RWPE2 (cell line): Measurements from ENCODE around the gene LRP8.

Source experiments
- ATAC-seq: fragments of 200-7000 bp; cut with Tn5 transposase; 3 replicates; pipeline ENCODE4 v1.9.1; 2021; ENCODE audit warnings: low read depth
- DNase-seq: peaks from one replicate; pipeline ENCODE4 v3.0.0-alpha.2; 2020; ENCODE audit warnings: low spot score
- H3K27ac ChIP-seq: fragments of 450-650 bp; 2 replicates; pipeline ENCODE4 v1.5.1; 2017; ENCODE audit warnings: mild to moderate bottlenecking; ENCODE audit not compliant: poor library complexity, severe bottlenecking
- H3K27me3 ChIP-seq: fragments of 250-450 bp; sonication (Bioruptor Pico); 2 replicates; pipeline ENCODE4 v1.5.1; 2021; ENCODE audit warnings: mild to moderate bottlenecking, moderate library complexity; ENCODE audit not compliant: insufficient read depth, poor library complexity, severe bottlenecking
- H3K36me3 ChIP-seq: fragments of 250-450 bp; sonication (Bioruptor Pico); 2 replicates; pipeline ENCODE4 v1.5.1; 2020; ENCODE audit warnings: low read depth, mild to moderate bottlenecking, moderate library complexity
- H3K4me1 ChIP-seq: fragments of 250-450 bp; sonication (Bioruptor Pico); 2 replicates; pipeline ENCODE4 v1.5.1; 2021; ENCODE audit warnings: mild to moderate bottlenecking, moderate library complexity; ENCODE audit not compliant: insufficient read depth, poor library complexity, severe bottlenecking
- H3K4me3 ChIP-seq: fragments of 250-450 bp; sonication (Bioruptor Pico); 2 replicates; pipeline ENCODE4 v1.5.1; 2021; ENCODE audit warnings: mild to moderate bottlenecking, moderate library complexity; ENCODE audit not compliant: severe bottlenecking
- H3K9me3 ChIP-seq: fragments of 250-450 bp; sonication (Bioruptor Pico); 2 replicates; pipeline ENCODE4 v1.5.1; 2021; ENCODE audit warnings: mild to moderate bottlenecking, moderate library complexity; ENCODE audit not compliant: severe bottlenecking
- TF ChIP-seq, protein P1 (sequence below): fragments of 450-650 bp; IDR thresholded peaks from one replicate; pipeline ENCODE4 v1.5.1; 2017; ENCODE audit warnings: mild to moderate bottlenecking, moderate library complexity; ENCODE audit not compliant: poor library complexity, severe bottlenecking

The LRP8 gene

DNA sequence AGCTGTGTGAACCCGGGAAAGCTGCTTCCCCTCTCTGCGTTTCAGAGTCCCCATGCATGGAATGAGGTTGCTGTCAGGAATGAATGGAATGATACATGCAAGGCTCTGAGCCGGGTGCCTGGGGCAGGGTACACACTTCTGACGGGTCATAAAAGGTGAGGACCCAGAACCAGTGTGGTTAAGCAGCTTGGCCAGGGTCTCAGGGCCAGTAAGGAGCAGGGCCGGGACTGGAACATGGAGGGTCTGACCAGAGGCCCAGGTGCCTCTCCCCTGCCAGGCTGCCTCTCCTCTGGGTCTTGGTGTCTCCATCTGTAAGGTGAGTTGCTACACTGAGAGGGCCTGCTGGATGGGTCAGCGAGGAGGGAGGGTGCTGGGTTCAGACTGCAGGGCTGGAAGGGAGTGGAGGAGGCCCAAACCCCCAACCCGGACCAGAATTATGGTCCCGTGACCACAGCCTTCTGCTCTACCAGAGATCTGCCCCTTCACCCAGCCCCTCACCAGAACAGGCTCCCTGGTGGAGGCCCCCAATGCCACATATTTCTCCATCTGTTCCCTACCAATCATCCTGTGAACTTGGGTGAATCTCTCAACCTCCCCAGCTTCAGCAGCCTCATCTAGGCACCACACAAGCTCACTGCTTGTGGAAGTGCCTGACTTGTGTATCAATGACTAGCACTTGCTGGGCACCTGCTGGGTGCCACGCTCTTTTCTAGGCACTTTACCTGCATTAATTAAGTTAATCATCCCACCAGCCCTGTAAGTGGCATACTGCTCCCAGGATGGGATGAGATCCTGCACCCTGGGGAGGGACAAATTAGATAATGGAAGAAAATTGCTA lies 16.2 kb upstream of the LRP8 start:
- Histone ChIP-seq H3K27me3 (no peaks in the 10 kb centered on the region), H3K4me3 (no peak overlapping the region), H3K27ac (no peak overlapping the region), H3K4me1 (no peaks in the 10 kb centered on the region), H3K9me3 (no peaks in the 10 kb centered on the region), H3K36me3 (no peaks in the 10 kb centered on the region)
- ATAC-seq, result peak; percentile 27; the same call in 1 of the 3 replicates
- peak; percentile 24 for DNase-seq
- TF ChIP-seq, protein P1, sequence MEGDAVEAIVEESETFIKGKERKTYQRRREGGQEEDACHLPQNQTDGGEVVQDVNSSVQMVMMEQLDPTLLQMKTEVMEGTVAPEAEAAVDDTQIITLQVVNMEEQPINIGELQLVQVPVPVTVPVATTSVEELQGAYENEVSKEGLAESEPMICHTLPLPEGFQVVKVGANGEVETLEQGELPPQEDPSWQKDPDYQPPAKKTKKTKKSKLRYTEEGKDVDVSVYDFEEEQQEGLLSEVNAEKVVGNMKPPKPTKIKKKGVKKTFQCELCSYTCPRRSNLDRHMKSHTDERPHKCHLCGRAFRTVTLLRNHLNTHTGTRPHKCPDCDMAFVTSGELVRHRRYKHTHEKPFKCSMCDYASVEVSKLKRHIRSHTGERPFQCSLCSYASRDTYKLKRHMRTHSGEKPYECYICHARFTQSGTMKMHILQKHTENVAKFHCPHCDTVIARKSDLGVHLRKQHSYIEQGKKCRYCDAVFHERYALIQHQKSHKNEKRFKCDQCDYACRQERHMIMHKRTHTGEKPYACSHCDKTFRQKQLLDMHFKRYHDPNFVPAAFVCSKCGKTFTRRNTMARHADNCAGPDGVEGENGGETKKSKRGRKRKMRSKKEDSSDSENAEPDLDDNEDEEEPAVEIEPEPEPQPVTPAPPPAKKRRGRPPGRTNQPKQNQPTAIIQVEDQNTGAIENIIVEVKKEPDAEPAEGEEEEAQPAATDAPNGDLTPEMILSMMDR, result no peak

DNA sequence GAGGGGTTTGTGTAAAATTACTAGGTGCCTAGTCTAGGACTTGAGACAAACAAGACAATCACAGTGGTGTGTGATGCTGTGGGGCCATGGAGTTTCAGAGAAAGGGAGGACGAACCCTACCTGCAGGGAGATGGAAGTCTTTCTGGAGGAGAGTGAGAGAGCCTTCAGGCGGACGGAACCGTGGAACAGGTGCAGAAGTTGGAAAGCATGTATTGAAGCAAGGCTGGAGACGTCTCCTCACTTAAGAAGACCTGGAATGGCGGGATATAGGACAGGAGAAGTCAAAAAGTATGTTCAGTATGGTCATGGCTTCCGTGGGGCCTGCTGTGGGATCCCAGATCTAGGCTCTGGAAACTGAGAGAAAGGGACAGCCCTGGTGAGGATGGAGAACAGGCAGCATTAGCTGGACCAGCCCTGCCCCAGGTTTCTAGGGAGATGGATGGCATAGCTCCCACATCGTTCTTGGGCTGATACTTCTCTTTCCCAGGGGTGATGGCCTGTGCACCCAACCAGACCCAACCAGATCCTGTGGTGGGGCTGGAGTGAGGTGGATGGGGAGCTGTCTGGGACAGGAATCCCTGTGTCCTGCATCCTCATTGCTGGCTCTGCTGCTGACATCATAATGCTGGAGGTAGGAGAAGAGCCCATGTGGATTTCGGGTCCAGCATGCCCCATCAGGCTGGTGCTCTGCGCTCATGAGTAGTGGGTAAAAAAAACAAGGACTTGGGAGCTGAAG lies 15.0 kb upstream of the LRP8 start:
- Histone ChIP-seq H3K27ac (no peak overlapping the region), H3K36me3 (no peaks in the 10 kb centered on the region), H3K27me3 (no peaks in the 10 kb centered on the region), H3K9me3 (no peaks in the 10 kb centered on the region), H3K4me1 (no peaks in the 10 kb centered on the region), H3K4me3 (no peak overlapping the region)
- TF ChIP-seq, protein P1, result no peak
- no peak for ATAC-seq
- no peak for DNase-seq

DNA sequence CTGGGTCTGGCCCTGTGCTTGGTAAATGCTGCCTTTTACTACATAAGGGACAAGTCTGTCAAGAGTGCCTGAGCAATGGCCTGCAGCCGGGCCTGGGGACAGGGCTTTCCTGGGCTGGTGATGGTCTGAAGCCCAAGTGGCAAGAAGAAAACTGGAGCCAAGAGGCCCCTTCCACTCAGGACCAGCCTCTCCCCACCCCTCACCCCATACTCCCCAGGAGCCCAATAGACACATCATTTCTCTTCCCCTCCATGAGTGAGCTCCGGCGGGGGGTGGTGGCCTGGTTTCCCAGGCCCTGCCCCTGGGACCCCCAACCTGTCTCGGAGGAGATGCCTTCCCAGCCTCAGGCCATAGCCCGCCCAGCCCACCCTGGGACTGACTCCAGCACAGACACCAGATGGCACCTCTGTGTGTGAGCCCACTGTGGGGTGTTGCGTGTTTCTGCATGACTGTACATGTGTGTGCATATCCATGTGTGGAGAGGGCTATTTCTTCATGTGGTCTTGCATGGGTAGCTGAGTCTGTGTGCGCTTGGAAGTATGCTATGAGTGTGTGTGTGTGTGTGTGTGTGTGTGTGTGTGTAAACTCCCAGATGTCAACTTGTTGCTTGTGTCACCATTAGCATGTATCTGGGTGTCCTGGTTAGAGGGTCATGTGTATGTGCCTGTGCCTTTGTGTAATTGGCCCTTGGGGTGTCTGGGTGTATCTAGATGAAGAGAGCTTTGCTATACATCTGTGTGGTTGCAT lies 14.3 kb upstream of the LRP8 start:
- Histone ChIP-seq H3K27ac (no peak overlapping the region), H3K9me3 (no peaks in the 10 kb centered on the region), H3K4me3 (no peak overlapping the region), H3K27me3 (no peaks in the 10 kb centered on the region), H3K4me1 (no peaks in the 10 kb centered on the region), H3K36me3 (no peaks in the 10 kb centered on the region)
- TF ChIP-seq, protein P1, result no peak
- no peak for ATAC-seq
- no peak for DNase-seq

DNA sequence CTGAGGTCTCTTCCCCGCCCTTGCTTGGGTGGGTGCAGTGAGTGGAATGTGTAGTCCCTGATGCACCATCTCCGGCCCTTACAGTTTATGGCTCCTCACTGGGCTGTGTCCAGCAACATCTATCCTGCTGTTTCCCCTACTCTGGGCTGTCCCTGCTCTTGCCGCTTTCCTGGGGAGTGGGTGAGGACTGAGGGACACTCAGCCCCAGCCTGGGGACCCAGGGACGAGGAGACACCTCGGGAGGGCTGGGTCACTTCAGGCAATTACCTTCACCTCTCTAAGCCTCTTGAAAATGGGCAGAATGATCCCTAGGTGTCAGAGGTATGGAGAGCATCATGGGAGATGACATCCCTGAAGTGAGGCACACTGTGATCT lies 13.6 kb upstream of the LRP8 start:
- DNase-seq, result no peak
- Histone ChIP-seq H3K9me3 (no peaks in the 10 kb centered on the region), H3K27ac (no peak overlapping the region), H3K4me1 (no peaks in the 10 kb centered on the region), H3K27me3 (no peaks in the 10 kb centered on the region), H3K36me3 (no peaks in the 10 kb centered on the region), H3K4me3 (no peak overlapping the region)
- TF ChIP-seq, protein P1, result no peak
- ATAC-seq, result no peak
